ENCODE results near the gene CTSE. TPM values are rescaled to one million over a fixed set of nuclear protein-coding genes. Genes with fewer than 3 reads are reported as not detected.

The CTSE gene
- total and polyA plus RNA-seq, 4 donors = 0.26 to 18.9 (median 0.69) TPM; not detected in 1

DNA sequence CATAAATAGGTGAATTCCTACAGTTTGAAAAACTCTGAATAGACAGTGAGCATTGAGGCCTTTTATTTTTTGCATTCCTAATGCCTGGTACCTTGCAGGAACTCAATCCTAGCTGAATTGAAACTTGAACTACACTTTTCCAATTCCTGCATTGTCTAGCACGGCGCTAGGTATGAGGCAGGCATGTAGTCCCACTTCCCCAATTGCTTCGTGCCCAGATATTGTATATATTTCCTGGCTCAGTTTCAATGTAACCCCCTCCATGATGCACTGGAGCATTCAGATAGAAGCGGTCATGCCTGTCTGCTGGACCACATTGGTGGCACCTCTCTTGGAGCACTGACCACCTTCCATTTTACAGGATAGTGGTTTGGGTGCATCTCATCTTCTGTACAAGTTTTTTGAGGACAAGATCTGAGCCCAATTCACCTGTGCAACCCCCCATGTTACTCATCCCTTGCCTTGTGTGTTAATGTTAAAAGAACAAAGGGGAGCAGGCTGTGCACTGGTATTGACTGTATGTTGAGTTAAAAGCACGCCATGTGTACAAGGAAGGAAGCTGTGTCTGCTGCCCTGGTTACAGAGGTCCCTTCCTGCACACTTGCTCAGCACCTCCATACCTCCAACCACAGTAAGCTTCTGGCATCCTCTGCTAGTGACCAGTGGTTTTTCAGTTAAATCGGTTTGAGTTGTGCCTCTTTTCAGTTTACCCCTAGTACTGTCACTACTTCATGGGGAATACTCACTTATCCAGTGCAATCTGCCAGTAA lies 10.5 kb downstream of the CTSE start:
- no peaks in the 10 kb centered on the region for H3K27me3 ChIP-seq (ENCODE audit: control insufficient read depth in 1 of 2, insufficient read depth in 2 of 2, low read length in 1 of 2)
- H3K36me3 ChIP-seq (ENCODE audit: control insufficient read depth in 1 of 2, insufficient read depth in 2 of 2, low read length in 1 of 2) = no peaks in the 10 kb centered on the region
- intact Hi-C loops (cut with DNase I) = no loop called here
- no peak overlapping the region for H3K4me3 ChIP-seq (ENCODE audit: low read length in 2 of 2)
- no peak overlapping the region for H3K27ac ChIP-seq (ENCODE audit: low read depth in 1 of 2, low read length in 2 of 2)
- H3K4me1 ChIP-seq (ENCODE audit: control insufficient read depth in 1 of 2, insufficient read depth in 2 of 2, low read length in 2 of 2) = no peaks in the 10 kb centered on the region
- no peaks in the 10 kb centered on the region for H3K9me3 ChIP-seq (ENCODE audit: control insufficient read depth, low read length)
- ATAC-seq (ENCODE audit: low FRiP score) = no peak
- WGBS, 2 donors = 93 to 95% methylated on average over 6 of the region's 6 CpGs
- DNase-seq = no peak

DNA sequence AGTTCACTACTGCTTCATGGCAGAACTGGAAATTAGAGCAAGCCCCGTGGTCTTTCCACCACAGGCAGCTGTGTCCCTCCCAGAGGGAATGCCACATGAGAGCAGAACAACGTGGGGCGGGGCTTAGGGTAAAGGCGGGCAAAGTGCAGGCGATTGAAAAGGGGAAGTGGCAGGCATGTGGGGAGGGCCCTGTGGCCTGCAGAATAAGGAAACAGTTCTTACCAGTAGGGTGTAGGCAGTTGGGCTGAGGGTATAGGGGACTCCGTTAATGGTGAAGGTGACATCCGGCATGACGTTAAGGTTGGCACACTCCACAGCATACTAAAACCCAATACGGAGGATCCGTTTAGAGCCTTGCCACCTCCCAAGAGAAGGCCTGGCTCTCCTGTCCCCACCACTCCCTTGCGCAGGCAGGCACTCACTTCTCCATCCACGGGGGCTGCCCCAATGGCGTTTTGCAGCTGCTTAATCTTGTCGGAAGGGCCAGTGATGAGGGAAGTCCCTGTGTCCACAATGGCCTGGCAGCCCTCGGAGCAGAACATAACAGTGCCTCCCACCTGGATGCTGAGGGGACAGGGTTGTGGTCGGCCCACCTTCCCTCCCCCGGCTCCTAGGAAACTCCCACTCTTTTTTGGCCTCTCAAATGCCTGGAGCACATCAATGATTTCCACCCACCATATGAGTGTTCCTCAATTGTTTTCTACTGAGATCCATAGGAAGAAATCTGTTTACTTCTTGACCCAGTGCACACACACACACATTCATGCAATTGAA lies 11.4 kb downstream of the CTSE start:
- H3K4me1 ChIP-seq (ENCODE audit: control insufficient read depth in 1 of 2, insufficient read depth in 2 of 2, low read length in 2 of 2) = no peaks in the 10 kb centered on the region
- DNase-seq = peak; percentile 81 to 95
- no peaks in the 10 kb centered on the region for H3K27me3 ChIP-seq (ENCODE audit: control insufficient read depth in 1 of 2, insufficient read depth in 2 of 2, low read length in 1 of 2)
- intact Hi-C loops (cut with DNase I) = no loop called here
- H3K27ac ChIP-seq (ENCODE audit: low read depth in 1 of 2, low read length in 2 of 2) = no peak overlapping the region
- peak; percentile 72 for ATAC-seq (ENCODE audit: low FRiP score)
- H3K4me3 ChIP-seq (ENCODE audit: low read length in 2 of 2) = no peak overlapping the region
- 77 to 80% methylated on average over 17 of the region's 17 CpGs for WGBS, 2 donors
- no peaks in the 10 kb centered on the region for H3K9me3 ChIP-seq (ENCODE audit: control insufficient read depth, low read length)
- no peaks in the 10 kb centered on the region for H3K36me3 ChIP-seq (ENCODE audit: control insufficient read depth in 1 of 2, insufficient read depth in 2 of 2, low read length in 1 of 2)

DNA sequence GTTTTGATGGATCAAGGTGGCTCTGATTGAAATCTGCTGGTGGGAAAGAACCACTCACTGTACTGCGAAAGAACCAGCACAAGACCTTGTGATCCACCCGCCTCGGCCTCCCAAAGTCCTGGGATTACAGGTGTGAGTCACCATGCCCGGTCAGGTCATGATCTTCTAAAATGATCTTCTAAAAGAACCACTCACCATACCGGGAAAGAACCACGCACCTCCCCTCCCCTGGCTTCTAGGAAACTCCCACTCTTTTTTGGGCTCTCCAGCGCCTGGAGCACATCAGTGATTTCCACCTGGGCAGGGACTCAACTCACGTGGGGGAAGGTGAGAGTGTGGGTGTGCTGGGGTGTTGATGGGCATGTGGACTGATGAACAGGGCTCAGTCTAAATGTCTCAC lies 12.6 kb downstream of the CTSE start:
- Histone ChIP-seq H3K27ac (ENCODE audit: low read depth in 1 of 2, low read length in 2 of 2) (no peak overlapping the region), H3K4me3 (ENCODE audit: low read length in 2 of 2) (no peak overlapping the region), H3K36me3 (ENCODE audit: control insufficient read depth in 1 of 2, insufficient read depth in 2 of 2, low read length in 1 of 2) (no peaks in the 10 kb centered on the region), H3K4me1 (ENCODE audit: control insufficient read depth in 1 of 2, insufficient read depth in 2 of 2, low read length in 2 of 2) (no peaks in the 10 kb centered on the region), H3K27me3 (ENCODE audit: control insufficient read depth in 1 of 2, insufficient read depth in 2 of 2, low read length in 1 of 2) (no peaks in the 10 kb centered on the region), H3K9me3 (ENCODE audit: control insufficient read depth, low read length) (no peaks in the 10 kb centered on the region)
- no peak for DNase-seq
- no peak for ATAC-seq (ENCODE audit: low FRiP score)
- intact Hi-C loops (cut with DNase I) = no loop called here
- WGBS, 2 donors = 93 to 94% methylated on average over 8 of the region's 8 CpGs

DNA sequence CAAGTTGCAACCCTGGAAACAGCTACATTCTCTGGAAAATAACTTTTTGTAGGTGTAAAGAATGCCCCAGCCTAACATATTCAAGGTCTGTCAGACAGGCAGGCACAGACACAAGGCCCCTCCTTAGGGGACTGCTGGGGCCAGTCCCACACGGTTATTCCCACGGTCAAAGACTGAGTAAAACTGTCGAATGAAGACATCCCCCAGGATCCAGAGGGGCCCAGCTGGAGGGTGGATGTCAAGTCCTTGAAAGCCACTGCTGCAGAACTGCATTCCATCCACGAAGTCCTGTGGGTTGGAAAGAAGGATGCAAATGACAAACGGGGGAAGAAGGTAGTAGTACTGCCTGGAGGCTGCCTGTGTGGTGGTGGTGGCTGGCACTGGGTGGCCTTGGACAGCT lies 13.6 kb downstream of the CTSE start:
- H3K9me3 ChIP-seq (ENCODE audit: control insufficient read depth, low read length) = no peaks in the 10 kb centered on the region
- H3K27ac ChIP-seq (ENCODE audit: low read depth in 1 of 2, low read length in 2 of 2) = no peak overlapping the region
- DNase-seq (no peak), ATAC-seq (ENCODE audit: low FRiP score) (no peak)
- no peaks in the 10 kb centered on the region for H3K4me1 ChIP-seq (ENCODE audit: control insufficient read depth in 1 of 2, insufficient read depth in 2 of 2, low read length in 2 of 2)
- H3K36me3 ChIP-seq (ENCODE audit: control insufficient read depth in 1 of 2, insufficient read depth in 2 of 2, low read length in 1 of 2) = no peaks in the 10 kb centered on the region
- intact Hi-C loops (cut with DNase I) = no loop called here
- WGBS, 2 donors = 82 to 86% methylated on average over 5 of the region's 5 CpGs
- H3K27me3 ChIP-seq (ENCODE audit: control insufficient read depth in 1 of 2, insufficient read depth in 2 of 2, low read length in 1 of 2) = no peaks in the 10 kb centered on the region
- no peak overlapping the region for H3K4me3 ChIP-seq (ENCODE audit: low read length in 2 of 2)

DNA sequence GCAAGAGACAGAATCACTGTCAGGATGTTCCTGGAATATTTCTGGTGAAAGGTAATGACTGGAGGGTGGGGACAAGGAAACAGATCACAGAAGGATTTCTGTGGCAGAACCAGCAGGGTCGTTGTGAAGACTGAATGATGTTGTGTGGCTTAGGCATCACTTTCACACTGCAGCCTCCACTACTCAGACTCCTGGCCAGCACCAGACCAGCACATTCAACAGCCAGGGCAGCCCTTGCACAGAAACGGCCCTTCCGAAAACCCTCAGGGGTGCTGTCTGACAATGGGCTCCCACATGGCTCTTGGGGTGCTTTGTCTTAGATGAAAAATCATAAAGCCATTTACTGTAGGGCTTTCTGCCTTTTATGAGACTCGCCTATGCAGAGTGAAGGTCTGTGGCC lies 16.7 kb downstream of the CTSE start:
- no peak for ATAC-seq (ENCODE audit: low FRiP score)
- Histone ChIP-seq H3K4me1 (ENCODE audit: control insufficient read depth in 1 of 2, insufficient read depth in 2 of 2, low read length in 2 of 2) (peaks cover under 1 to 2% of the 10 kb centered on the region in 2 donors), H3K9me3 (ENCODE audit: control insufficient read depth, low read length) (no peaks in the 10 kb centered on the region), H3K4me3 (ENCODE audit: low read length in 2 of 2) (no peak overlapping the region), H3K27ac (ENCODE audit: low read depth in 1 of 2, low read length in 2 of 2) (no peak overlapping the region), H3K36me3 (ENCODE audit: control insufficient read depth in 1 of 2, insufficient read depth in 2 of 2, low read length in 1 of 2) (no peaks in the 10 kb centered on the region), H3K27me3 (ENCODE audit: control insufficient read depth in 1 of 2, insufficient read depth in 2 of 2, low read length in 1 of 2) (no peaks in the 10 kb centered on the region)
- 84 to 89% methylated on average over 4 of the region's 4 CpGs for WGBS, 2 donors
- intact Hi-C loops (cut with DNase I) = no loop called here
- DNase-seq = no peak

DNA sequence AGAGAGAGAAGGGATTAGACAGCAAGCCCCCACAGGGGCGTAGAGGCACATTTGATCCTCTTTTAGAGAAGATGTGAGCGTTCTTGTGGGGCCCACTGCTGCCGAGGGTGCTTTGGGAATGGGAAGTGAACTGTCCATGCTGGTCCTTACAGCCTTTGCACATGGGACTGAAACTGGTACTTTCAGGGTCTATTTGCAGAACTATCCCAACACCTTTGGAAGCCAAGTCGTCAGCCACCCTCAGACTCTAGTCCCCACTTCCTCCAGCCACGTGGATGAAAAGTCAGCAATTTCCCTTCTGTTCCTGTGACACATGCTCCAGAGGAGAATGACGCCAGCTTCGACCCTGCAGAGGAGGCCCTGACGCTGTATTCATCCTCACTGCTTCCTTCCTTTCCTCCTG lies 17.9 kb downstream of the CTSE start:
- ATAC-seq (ENCODE audit: low FRiP score) = no peak
- no peaks in the 10 kb centered on the region for H3K36me3 ChIP-seq (ENCODE audit: control insufficient read depth in 1 of 2, insufficient read depth in 2 of 2, low read length in 1 of 2)
- intact Hi-C loops (cut with DNase I) = no loop called here
- DNase-seq = peak in 1 of 2 donors; percentile 73
- H3K27me3 ChIP-seq (ENCODE audit: control insufficient read depth in 1 of 2, insufficient read depth in 2 of 2, low read length in 1 of 2) = no peaks in the 10 kb centered on the region
- H3K9me3 ChIP-seq (ENCODE audit: control insufficient read depth, low read length) = no peaks in the 10 kb centered on the region
- no peak overlapping the region for H3K27ac ChIP-seq (ENCODE audit: low read depth in 1 of 2, low read length in 2 of 2)
- H3K4me1 ChIP-seq (ENCODE audit: control insufficient read depth in 1 of 2, insufficient read depth in 2 of 2, low read length in 2 of 2) = peaks cover 2 to 3% of the 10 kb centered on the region in 2 donors
- 84 to 86% methylated on average over 8 of the region's 8 CpGs for WGBS, 2 donors
- H3K4me3 ChIP-seq (ENCODE audit: low read length in 2 of 2) = no peak overlapping the region

DNA sequence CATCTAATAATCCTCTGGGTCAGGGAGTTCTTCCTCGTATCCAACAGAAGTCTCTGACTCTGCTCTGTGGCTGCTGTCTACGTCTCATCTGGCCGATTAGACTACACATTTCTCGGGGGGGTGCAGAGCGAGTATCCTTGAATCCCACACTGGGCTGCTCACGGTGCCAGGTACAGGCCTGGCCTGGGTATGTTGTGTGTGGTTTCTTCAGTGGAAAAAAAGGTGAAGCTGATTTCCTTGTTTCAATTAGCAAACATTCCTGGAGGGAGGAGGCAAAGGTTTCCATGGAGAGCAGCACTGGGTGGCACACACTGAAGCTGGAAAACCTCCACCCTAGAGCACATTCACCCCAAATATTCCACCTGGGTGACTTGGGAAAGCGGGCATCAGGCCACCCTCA lies 18.5 kb downstream of the CTSE start:
- no peak for ATAC-seq (ENCODE audit: low FRiP score)
- no peak for DNase-seq
- Histone ChIP-seq H3K9me3 (ENCODE audit: control insufficient read depth, low read length) (no peaks in the 10 kb centered on the region), H3K27ac (ENCODE audit: low read depth in 1 of 2, low read length in 2 of 2) (no peak overlapping the region), H3K36me3 (ENCODE audit: control insufficient read depth in 1 of 2, insufficient read depth in 2 of 2, low read length in 1 of 2) (no peaks in the 10 kb centered on the region), H3K4me1 (ENCODE audit: control insufficient read depth in 1 of 2, insufficient read depth in 2 of 2, low read length in 2 of 2) (peaks cover 2 to 3% of the 10 kb centered on the region in 2 donors), H3K4me3 (ENCODE audit: low read length in 2 of 2) (no peak overlapping the region), H3K27me3 (ENCODE audit: control insufficient read depth in 1 of 2, insufficient read depth in 2 of 2, low read length in 1 of 2) (no peaks in the 10 kb centered on the region)
- WGBS, 2 donors = 92% methylated on average over 7 of the region's 7 CpGs
- intact Hi-C loops (cut with DNase I) = no loop called here

DNA sequence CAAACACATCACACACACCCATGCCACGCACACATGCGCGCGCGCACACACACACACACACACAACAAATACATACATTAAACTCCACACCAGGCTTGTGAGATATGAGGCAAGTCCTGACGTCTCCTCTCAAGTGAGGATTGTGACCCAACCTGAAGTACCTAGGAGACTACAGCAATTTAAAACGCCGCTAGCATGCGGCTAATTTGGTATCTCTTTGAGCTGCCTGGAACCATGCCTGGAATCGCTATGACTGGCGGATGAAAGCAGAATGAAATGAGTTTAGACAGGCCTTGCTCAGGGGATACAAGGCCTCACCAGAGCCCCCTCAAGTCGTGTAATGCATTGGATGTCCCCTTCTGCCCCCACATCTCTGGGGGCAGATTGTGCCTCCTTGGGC lies 18.9 kb downstream of the CTSE start:
- Histone ChIP-seq H3K9me3 (ENCODE audit: control insufficient read depth, low read length) (no peaks in the 10 kb centered on the region), H3K4me3 (ENCODE audit: low read length in 2 of 2) (no peak overlapping the region), H3K27ac (ENCODE audit: low read depth in 1 of 2, low read length in 2 of 2) (no peak overlapping the region), H3K27me3 (ENCODE audit: control insufficient read depth in 1 of 2, insufficient read depth in 2 of 2, low read length in 1 of 2) (no peaks in the 10 kb centered on the region), H3K4me1 (ENCODE audit: control insufficient read depth in 1 of 2, insufficient read depth in 2 of 2, low read length in 2 of 2) (peaks cover 2 to 3% of the 10 kb centered on the region in 2 donors), H3K36me3 (ENCODE audit: control insufficient read depth in 1 of 2, insufficient read depth in 2 of 2, low read length in 1 of 2) (no peaks in the 10 kb centered on the region)
- 81 to 82% methylated on average over 12 of the region's 12 CpGs for WGBS, 2 donors
- DNase-seq = no peak
- intact Hi-C loops (cut with DNase I) = loop anchor here in 1 of 2 donors (5.0 kb wide), 1 partner anchor 102 kb away; no protein-coding TSS in a partner anchor
- ATAC-seq (ENCODE audit: low FRiP score) = no peak
